Measurements from ENCODE around the gene RNF20.
"Not testable (repeated sequence)": the region's sequence is repeated elsewhere in the genome, so short reads cannot be mapped to it uniquely, and the experiment has no call there.

RNF20 gene

DNA sequence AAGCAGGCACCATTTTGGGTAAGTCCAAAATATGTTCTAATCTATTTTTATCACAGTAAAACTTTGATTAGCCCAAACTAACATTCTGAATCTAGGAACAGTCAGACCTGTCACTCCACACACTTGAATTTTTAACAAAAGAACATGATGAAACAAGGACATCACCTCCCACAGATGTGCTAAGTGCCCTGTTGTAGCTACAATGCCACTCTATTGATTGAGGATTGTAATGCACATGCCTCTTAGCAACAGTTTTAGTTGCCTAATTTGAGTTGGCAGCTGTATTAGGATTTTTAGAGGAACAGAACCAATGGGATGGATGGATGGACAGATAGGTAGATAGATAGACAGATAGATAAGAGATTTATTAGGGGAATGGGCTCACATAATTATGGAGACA, 20.3 kb upstream of the RNF20 start:
- TF ChIP-seq, protein P1, sequence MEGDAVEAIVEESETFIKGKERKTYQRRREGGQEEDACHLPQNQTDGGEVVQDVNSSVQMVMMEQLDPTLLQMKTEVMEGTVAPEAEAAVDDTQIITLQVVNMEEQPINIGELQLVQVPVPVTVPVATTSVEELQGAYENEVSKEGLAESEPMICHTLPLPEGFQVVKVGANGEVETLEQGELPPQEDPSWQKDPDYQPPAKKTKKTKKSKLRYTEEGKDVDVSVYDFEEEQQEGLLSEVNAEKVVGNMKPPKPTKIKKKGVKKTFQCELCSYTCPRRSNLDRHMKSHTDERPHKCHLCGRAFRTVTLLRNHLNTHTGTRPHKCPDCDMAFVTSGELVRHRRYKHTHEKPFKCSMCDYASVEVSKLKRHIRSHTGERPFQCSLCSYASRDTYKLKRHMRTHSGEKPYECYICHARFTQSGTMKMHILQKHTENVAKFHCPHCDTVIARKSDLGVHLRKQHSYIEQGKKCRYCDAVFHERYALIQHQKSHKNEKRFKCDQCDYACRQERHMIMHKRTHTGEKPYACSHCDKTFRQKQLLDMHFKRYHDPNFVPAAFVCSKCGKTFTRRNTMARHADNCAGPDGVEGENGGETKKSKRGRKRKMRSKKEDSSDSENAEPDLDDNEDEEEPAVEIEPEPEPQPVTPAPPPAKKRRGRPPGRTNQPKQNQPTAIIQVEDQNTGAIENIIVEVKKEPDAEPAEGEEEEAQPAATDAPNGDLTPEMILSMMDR (IDR thresholded peaks at IDR 0.05; ENCODE audit: low read depth, low read length): no peak
- no peak for DNase-seq (ENCODE audit: extremely low read depth, low read depth)

DNA sequence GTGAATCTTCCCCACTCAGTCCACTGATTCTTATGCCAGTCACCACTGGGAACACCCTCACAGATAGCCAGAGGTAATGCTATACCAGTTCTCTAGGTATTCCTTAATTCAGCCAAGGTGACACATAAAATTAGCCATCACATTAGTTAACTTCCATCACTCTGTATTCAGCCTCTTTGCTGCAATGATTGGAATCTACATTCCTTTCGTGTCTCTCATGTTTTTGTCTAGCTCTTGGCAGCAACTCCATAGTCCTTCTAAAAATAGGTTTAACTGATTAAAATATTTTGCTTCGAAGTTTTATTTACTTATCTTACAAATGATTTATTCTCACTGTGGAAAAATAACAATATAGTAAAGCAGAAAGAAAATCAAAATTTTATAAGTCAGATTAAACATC, 19.6 kb upstream of the RNF20 start:
- no peak for DNase-seq (ENCODE audit: extremely low read depth, low read depth)
- TF ChIP-seq, protein P1 (IDR thresholded peaks at IDR 0.05; ENCODE audit: low read depth, low read length): no peak

DNA sequence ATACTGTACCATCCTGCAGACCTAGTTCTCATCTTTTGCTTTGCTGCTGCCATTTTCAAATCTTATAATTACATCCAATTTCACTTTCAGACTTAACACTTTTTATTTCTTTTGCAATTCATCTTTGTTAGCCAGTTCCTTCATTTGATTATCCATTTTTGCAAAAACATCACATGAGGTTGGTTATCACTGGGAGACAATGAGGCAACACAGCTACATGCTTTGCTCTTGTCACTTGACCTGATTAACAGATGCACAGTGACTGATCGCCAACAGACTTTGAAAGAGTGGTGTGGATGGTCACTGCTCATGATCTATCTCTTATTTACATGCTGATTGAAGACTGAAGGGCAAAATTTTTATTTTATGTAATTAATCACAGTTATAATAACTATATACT, 17.0 kb upstream of the RNF20 start:
- DNase-seq (ENCODE audit: extremely low read depth, low read depth): no peak
- TF ChIP-seq, protein P1 (IDR thresholded peaks at IDR 0.05; ENCODE audit: low read depth, low read length): no peak

DNA sequence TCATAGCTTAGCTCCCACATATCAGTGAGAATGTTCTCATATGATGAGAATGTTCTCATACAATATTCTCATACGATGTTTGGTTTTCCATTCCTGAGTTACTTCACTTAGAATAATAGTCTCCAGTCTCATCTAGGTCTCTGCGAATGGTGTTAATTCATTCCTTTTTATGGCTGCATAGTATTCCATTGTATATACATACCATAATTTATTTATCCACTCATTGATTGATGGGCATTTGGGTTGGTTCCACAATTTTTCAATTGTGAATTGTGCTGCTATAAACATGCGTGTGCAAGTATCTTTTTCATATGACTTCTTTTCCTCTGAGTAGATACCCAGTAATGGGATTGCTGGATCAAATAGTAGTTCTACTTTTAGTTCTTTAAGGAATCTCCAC, 15.2 kb upstream of the RNF20 start:
- DNase-seq (ENCODE audit: extremely low read depth, low read depth): not testable (repeated sequence)

DNA sequence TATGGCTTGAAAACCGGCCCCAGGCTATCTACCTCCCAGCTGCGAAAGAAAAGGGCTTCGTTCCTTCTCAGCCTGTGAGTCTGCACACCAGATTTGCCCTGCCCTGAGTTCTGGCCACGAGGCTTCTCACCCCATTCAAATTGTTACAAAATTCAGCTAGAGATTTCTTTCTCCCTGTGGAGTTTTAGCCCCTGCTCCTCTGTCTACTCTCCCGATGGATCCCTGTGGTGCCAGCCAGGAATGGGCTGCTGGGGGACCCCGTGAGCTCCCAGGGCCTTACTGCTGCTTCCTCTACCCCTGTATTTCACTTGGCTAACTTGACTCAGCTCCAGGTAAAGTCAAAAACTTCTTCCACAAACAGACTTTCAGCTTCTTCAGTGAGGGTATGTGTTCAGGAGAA, 9.3 kb upstream of the RNF20 start:
- TF ChIP-seq, protein P1 (IDR thresholded peaks at IDR 0.05; ENCODE audit: low read depth, low read length): no peak
- DNase-seq (ENCODE audit: extremely low read depth, low read depth): no peak

DNA sequence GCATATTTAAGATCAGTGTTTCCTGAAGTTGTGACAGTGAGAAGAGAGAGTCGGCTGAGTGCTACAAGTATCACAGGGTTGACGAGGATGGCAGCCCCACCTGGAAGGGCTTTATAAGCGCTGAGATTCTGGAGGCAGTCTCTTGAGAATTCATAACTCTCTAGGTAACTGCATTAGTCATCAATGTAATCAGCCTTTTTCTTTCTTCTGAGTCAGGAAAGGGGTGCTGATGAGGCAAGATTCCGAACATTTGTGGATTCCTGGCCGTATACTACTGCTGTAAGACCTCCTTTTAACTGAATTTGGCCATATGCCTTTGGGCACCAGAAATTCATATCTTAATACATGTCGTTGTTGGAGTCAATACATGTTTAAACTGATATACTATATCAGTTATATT, 6.6 kb upstream of the RNF20 start:
- TF ChIP-seq, protein P1 (IDR thresholded peaks at IDR 0.05; ENCODE audit: low read depth, low read length): no peak

DNA sequence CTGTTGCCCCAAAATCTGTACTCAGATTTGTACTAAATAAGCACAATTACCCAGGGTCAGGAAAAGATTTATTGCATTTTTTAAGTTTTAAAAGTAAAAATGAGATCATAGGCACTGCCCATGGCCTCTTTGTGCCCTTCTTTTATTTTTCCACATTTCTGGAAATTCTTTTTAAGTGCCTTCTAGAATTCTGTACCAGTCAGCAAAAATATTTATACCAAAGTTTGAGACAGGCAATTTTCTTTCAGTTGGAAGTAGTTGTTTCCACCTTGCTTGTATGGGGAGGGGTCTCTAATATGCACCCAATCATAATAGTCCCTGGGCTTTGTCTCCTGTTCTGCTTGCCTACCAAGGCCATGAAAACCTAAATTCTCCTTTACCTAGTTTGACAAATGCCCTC, 5.6 kb upstream of the RNF20 start:
- TF ChIP-seq, protein P1 (IDR thresholded peaks at IDR 0.05; ENCODE audit: low read depth, low read length): no peak
- no peak for DNase-seq (ENCODE audit: extremely low read depth, low read depth)

More for the DNA sequence above, 6.6 kb upstream of the RNF20 start:
- DNase-seq (ENCODE audit: extremely low read depth, low read depth): no peak

DNA sequence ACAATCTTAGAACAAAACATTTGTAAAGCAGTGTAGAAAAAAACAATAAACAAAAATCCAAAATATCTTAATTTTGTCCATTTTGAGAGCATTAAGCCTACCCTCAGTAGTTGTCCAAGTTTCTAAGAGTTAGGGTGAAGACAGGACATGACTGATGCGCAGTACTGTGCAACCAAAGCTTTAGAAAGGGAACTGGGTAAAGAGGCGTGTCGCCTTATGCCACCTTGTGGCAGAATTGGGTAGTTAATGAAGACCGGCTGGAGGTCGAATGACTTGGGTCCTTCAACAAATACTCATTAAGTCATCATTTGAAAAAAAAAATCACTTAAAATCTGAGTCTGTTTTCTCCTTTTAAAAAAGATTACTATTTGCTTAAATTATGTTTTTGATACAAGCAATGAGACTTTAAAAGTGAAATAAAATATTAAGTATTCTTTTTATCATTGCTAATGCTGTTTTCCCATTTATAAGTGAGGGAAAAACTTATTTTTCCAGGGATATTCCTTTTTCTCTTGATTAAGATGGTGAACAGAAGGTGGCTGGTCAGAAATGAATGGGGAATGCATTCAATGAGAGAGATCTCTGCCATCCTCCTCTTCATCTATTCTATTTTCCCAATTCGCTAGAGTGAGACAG, 3.5 kb upstream of the RNF20 start:
- peak; percentile 59 for DNase-seq (ENCODE audit: extremely low read depth, low read depth)
- TF ChIP-seq, protein P1 (IDR thresholded peaks at IDR 0.05; ENCODE audit: low read depth, low read length): peak; percentile 77

Measured in AG09319 (cell line).